22Rv1 (cell line): Measurements from ENCODE around the gene SLC66A1.

ENCODE experiments used
- H3K27ac ChIP-seq: fragments of 450-650 bp; 2 replicates; pipeline ENCODE4 v1.5.1; 2017
- CTCF ChIP-seq: fragments of 450-650 bp; IDR thresholded peaks from 2 replicates; pipeline ENCODE4 v1.5.1; 2017; ENCODE audit warnings: mild to moderate bottlenecking
- ZFX ChIP-seq: fragments of 450-650 bp; IDR thresholded peaks from 2 replicates; pipeline ENCODE4 v1.6.1; 2017; ENCODE audit warnings: antibody characterized with exemption, borderline replicate concordance

SLC66A1 gene

DNA sequence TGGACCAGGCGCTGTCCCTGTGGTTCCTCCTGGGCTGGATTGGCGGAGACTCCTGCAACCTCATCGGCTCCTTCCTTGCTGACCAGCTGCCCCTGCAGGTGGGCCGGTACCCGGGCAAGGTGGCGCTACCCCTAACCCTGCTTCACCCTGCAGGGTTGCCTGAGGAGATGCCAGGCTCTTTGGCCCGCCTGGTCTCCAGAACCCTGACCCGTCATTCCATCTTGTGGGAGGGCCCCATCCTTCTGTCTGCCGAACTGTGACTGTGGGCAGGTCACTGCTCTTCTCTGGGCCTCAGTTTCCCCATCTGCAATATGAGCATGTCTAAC is 12.5 kb downstream of the SLC66A1 start:
- TF ChIP-seq ZFX, result no peak
- TF ChIP-seq CTCF, result no peak
- no peak overlapping the region for H3K27ac ChIP-seq

- H3K27ac ChIP-seq, result no peak overlapping the region
- TF ChIP-seq ZFX, result no peak
- TF ChIP-seq CTCF, result no peak
These were observed 13.3 kb downstream of the SLC66A1 start for GRCh38 chr1:19325368-19325957.

DNA sequence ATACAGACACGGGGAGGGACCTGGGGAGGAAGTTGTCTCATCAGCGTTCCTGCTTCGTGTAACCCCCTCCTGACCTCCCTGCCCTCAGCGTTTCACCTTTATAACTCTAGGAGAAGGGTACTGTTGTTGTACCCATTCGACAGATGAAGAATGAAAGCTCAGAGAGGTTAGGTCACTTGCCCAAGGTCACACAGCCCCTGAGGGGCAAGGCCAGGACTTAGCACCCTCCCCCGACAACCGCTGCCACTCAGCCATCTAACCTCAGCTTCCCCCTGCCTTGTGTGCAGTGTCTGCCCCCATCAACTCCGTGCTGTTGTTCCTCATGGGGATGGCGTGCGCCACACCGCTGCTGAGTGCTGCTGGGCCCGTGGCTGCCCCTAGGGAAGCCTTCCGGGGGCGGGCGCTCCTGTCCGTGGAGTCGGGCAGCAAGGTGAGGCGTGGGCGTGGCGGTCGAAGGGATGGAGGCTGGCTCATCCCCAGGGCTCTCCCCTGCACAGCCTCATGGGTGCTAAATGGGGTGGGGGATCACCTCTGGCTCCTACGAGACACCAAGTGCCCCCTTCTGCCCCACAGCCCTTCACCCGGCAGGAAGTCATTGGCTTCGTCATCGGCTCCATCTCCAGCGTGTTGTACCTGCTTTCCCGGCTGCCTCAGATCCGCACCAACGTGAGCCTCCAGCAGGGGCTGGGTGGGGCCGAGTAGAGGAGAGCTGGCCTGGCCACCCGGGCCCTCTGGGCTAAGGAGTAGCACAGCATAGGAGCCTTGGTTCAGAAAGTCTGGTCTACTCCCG is 14.0 kb downstream of the SLC66A1 start:
- TF ChIP-seq CTCF (no peak), ZFX (no peak)
- no peak overlapping the region for H3K27ac ChIP-seq

GRCh38 chr1:19326748-19327065 is 14.6 kb downstream of the SLC66A1 start:
- TF ChIP-seq ZFX (no peak), CTCF (no peak)
- H3K27ac ChIP-seq, result no peak overlapping the region

DNA sequence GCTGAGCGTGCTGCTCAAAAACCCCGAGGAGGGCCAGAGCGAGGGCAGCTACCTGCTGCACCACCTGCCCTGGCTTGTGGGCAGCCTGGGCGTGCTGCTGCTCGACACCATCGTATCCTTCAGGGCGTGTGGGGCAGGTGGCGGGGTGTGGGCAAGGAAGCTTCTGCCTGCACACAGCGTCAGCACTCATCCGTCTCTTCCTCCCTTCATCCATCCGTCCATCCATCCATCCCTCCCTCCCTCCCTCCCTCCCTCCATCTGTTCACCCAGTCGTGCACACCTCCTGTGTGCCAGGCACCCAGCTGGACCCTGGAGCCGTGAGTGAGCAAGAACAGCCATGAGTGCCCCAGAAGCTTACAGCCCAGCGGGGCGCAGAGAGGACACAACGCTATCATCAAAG is 15.2 kb downstream of the SLC66A1 start:
- H3K27ac ChIP-seq, result no peak overlapping the region
- TF ChIP-seq ZFX, result no peak
- TF ChIP-seq CTCF, result no peak

- H3K27ac ChIP-seq, result no peak overlapping the region
- TF ChIP-seq ZFX (no peak), CTCF (no peak)
These were observed 15.6 kb downstream of the SLC66A1 start for GRCh38 chr1:19327736-19328135.

GRCh38 chr1:19328486-19328885 is 16.4 kb downstream of the SLC66A1 start:
- H3K27ac ChIP-seq, result no peak overlapping the region
- TF ChIP-seq ZFX (no peak), CTCF (no peak)
